HEK293 (cell line): ENCODE results near the gene ZNF334.

Experiments used
- CTCF ChIA-PET: fragments of 350-600 bp; formaldehyde crosslinking; extraction: SDS; loops from one replicate; lab custom pipeline; 2021; ENCODE audit warnings: antibody characterized with exemption; lab: Yijun Ruan, JAX
- POLR2A ChIA-PET: fragments of 300-600 bp; formaldehyde crosslinking; extraction: SDS; loops from one replicate; lab custom pipeline; 2020; ENCODE audit warnings: antibody characterized with exemption, inconsistent platforms; lab: Yijun Ruan, JAX
- H3K27ac ChIP-seq: fragments of 200-500 bp; sonication (Bioruptor generic); 2 replicates; pipeline ENCODE4 v1.5.1; 2014; ENCODE audit warnings: low read depth, low read length, control low read depth, inconsistent platforms; ENCODE audit errors: extremely low read depth
- H3K36me3 ChIP-seq, 2 experiments: fragments of 200-500 bp in 1 of 2; sonication (Bioruptor generic) in 1 of 2; 1 replicate in 1 of 2; 2 replicates in 1 of 2; pipeline ENCODE4 v1.5.1; 2014 to 2017; ENCODE audit warnings: inconsistent platforms in 2 of 2, low read length in 2 of 2; ENCODE audit not compliant: control insufficient read depth in 2 of 2, insufficient read depth in 1 of 2
- H3K4me1 ChIP-seq: fragments of 200-500 bp; sonication (Bioruptor generic); 2 replicates; pipeline ENCODE4 v1.5.1; 2014; ENCODE audit warnings: mild to moderate bottlenecking, low read length, inconsistent platforms; ENCODE audit not compliant: control insufficient read depth, insufficient read depth
- H3K4me3 ChIP-seq: 2 replicates; pipeline ENCODE4 v1.5.1; 2011; ENCODE audit warnings: low read depth, mild to moderate bottlenecking, control low read depth, low read length, moderate library complexity
- H3K9me3 ChIP-seq: fragments of 200-500 bp; sonication (Bioruptor generic); 2 replicates; pipeline ENCODE4 v1.5.1; 2014; ENCODE audit warnings: low read depth, low read length, inconsistent platforms; ENCODE audit not compliant: control insufficient read depth, insufficient read depth
- EGR2 ChIP-seq: fragments of 450-650 bp; formaldehyde crosslinking; IDR thresholded peaks from 2 replicates; pipeline ENCODE4 v1.5.1; 2016; ENCODE audit warnings: low read depth, missing biosample characterization, missing genetic modification characterization
- GLIS1 ChIP-seq: fragments of 450-650 bp; formaldehyde crosslinking; IDR thresholded peaks from 2 replicates; pipeline ENCODE4 v1.5.1; 2016; ENCODE audit warnings: missing biosample characterization, missing genetic modification characterization
- IKZF3 ChIP-seq: fragments of 450-650 bp; IDR thresholded peaks from 2 replicates; pipeline ENCODE4 v1.5.0; 2018; ENCODE audit warnings: missing biosample characterization, mild to moderate bottlenecking, missing genetic modification characterization, moderate library complexity
- KLF1 ChIP-seq: fragments of 450-650 bp; formaldehyde crosslinking; IDR thresholded peaks from 2 replicates; pipeline ENCODE4 v1.5.1; 2016; ENCODE audit warnings: missing biosample characterization, missing genetic modification characterization
- OVOL3 ChIP-seq: fragments of 450-650 bp; formaldehyde crosslinking; IDR thresholded peaks from 2 replicates; pipeline ENCODE4 v1.5.1; 2016; ENCODE audit warnings: missing biosample characterization, missing genetic modification characterization
- REPIN1 ChIP-seq: fragments of 450-650 bp; formaldehyde crosslinking; IDR thresholded peaks from 2 replicates; pipeline ENCODE4 v1.5.1; 2017; ENCODE audit warnings: missing biosample characterization, missing genetic modification characterization, low read depth
- SALL2 ChIP-seq: fragments of 450-650 bp; formaldehyde crosslinking; IDR thresholded peaks from 2 replicates; pipeline ENCODE4 v1.5.0; 2017; ENCODE audit warnings: missing biosample characterization, mild to moderate bottlenecking, missing genetic modification characterization, borderline replicate concordance
- ZBTB17 ChIP-seq: fragments of 450-650 bp; formaldehyde crosslinking; IDR thresholded peaks from 2 replicates; pipeline ENCODE4 v1.5.1; 2016; ENCODE audit warnings: missing biosample characterization, missing genetic modification characterization
- ZEB2 ChIP-seq: fragments of 450-650 bp; formaldehyde crosslinking; IDR thresholded peaks from 2 replicates; pipeline ENCODE4 v1.5.1; 2016; ENCODE audit warnings: missing biosample characterization, missing genetic modification characterization
- ZFP69B ChIP-seq: fragments of 450-650 bp; formaldehyde crosslinking; IDR thresholded peaks from 2 replicates; pipeline ENCODE4 v1.5.1; 2016; ENCODE audit warnings: missing biosample characterization, missing genetic modification characterization
- ZNF112 ChIP-seq: fragments of 450-650 bp; formaldehyde crosslinking; IDR thresholded peaks from 2 replicates; pipeline ENCODE4 v1.5.0; 2017; ENCODE audit warnings: missing biosample characterization, missing genetic modification characterization
- ZNF146 ChIP-seq: fragments of 450-650 bp; formaldehyde crosslinking; IDR thresholded peaks from 2 replicates; pipeline ENCODE4 v1.5.1; 2016; ENCODE audit warnings: missing biosample characterization, missing genetic modification characterization
- ZNF214 ChIP-seq: fragments of 450-650 bp; formaldehyde crosslinking; IDR thresholded peaks from 2 replicates; pipeline ENCODE4 v1.5.1; 2017; ENCODE audit warnings: missing biosample characterization, mild to moderate bottlenecking, missing genetic modification characterization, borderline replicate concordance
- ZNF274 ChIP-seq, 2 experiments: fragments of 200-500 bp in 1 of 2; fragments of 450-650 bp in 1 of 2; sonication (Bioruptor generic) in 1 of 2; formaldehyde crosslinking in 1 of 2; IDR thresholded peaks; 2 replicates each; pipeline versions ENCODE4 v1.5.1 to v1.6.1; 2014 to 2016; ENCODE audit warnings: borderline replicate concordance in 1 of 2, inconsistent platforms in 1 of 2, low read length in 1 of 2, missing biosample characterization in 1 of 2, missing genetic modification characterization in 1 of 2
- ZNF302 ChIP-seq: fragments of 450-650 bp; formaldehyde crosslinking; IDR thresholded peaks from 2 replicates; pipeline ENCODE4 v1.5.1; 2016; ENCODE audit warnings: missing biosample characterization, missing genetic modification characterization, low read depth
- ZNF544 ChIP-seq: fragments of 450-650 bp; formaldehyde crosslinking; IDR thresholded peaks from 2 replicates; pipeline ENCODE4 v1.5.0; 2017; ENCODE audit warnings: missing biosample characterization, missing genetic modification characterization
- ZNF664 ChIP-seq: fragments of 450-650 bp; formaldehyde crosslinking; IDR thresholded peaks from 2 replicates; pipeline ENCODE4 v1.5.1; 2016; ENCODE audit warnings: missing biosample characterization, missing genetic modification characterization
- ZSCAN30 ChIP-seq: fragments of 450-650 bp; IDR thresholded peaks from 2 replicates; pipeline ENCODE4 v1.5.1; 2018; ENCODE audit warnings: missing biosample characterization, mild to moderate bottlenecking, missing genetic modification characterization, moderate library complexity
- TF ChIP-seq, protein P1 (sequence below): fragments of 450-650 bp; formaldehyde crosslinking; IDR thresholded peaks from 2 replicates; pipeline ENCODE4 v1.5.1; 2017; ENCODE audit warnings: missing biosample characterization, missing genetic modification characterization
- TF ChIP-seq, protein P2 (sequence below): fragments of 450-650 bp; formaldehyde crosslinking; IDR thresholded peaks from 2 replicates; pipeline ENCODE4 v1.5.1; 2016; ENCODE audit warnings: missing biosample characterization, missing genetic modification characterization, borderline replicate concordance
- TF ChIP-seq, protein P3 (sequence below): fragments of 450-650 bp; formaldehyde crosslinking; IDR thresholded peaks from 2 replicates; pipeline ENCODE4 v1.5.1; 2017; ENCODE audit warnings: missing biosample characterization, missing genetic modification characterization

The ZNF334 gene

DNA sequence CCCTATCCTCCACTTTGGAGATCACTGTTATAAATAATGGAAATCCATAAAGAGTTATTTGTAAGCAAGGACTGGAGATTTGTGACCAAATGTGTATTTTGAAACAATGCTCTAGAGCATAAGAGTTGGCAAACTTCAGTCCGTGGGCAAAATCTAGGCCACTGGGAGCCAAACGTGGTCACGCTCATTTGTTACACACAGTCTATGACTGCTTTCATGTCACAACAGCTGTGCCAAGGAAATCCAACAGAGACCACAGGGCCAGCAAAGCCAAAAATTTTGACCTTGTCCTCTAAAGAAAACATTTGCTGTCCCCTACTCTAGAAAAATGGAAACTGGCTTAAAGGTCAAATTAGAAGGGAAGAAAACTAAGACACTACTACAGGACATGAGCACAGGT, 7.9 kb downstream of the ZNF334 start:
- POLR2A ChIA-PET = no interaction called here
- CTCF ChIA-PET = no interaction called here
- Histone ChIP-seq H3K27ac (no peak overlapping the region), H3K4me1 (no peaks in the 10 kb centered on the region), H3K36me3 (peaks cover 0 to 20% of the 10 kb centered on the region in 2 experiments; a peak in 2 of 3 replicates), H3K9me3 (no peaks in the 10 kb centered on the region), H3K4me3 (no peak overlapping the region)
- TF ChIP-seq ZFP69B (tag by site-specific recombination) = no peak
- TF ChIP-seq ZNF112 (tag by site-specific recombination) = no peak
- no peak for TF ChIP-seq ZNF214 (tag by site-specific recombination)
- TF ChIP-seq REPIN1 (tag by site-specific recombination) = no peak
- no peak for TF ChIP-seq OVOL3 (tag by site-specific recombination)
- no peak for TF ChIP-seq ZNF274 (IDR thresholded peaks at IDR 0.05; ENCODE audit: low read length)
- no peak for TF ChIP-seq ZNF274 (tag by site-specific recombination; IDR thresholded peaks at IDR 0.05; ENCODE audit: borderline replicate concordance)
- TF ChIP-seq, protein P1, sequence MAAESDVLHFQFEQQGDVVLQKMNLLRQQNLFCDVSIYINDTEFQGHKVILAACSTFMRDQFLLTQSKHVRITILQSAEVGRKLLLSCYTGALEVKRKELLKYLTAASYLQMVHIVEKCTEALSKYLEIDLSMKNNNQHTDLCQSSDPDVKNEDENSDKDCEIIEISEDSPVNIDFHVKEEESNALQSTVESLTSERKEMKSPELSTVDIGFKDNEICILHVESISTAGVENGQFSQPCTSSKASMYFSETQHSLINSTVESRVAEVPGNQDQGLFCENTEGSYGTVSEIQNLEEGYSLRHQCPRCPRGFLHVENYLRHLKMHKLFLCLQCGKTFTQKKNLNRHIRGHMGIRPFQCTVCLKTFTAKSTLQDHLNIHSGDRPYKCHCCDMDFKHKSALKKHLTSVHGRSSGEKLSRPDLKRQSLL = no peak
- TF ChIP-seq, protein P2, sequence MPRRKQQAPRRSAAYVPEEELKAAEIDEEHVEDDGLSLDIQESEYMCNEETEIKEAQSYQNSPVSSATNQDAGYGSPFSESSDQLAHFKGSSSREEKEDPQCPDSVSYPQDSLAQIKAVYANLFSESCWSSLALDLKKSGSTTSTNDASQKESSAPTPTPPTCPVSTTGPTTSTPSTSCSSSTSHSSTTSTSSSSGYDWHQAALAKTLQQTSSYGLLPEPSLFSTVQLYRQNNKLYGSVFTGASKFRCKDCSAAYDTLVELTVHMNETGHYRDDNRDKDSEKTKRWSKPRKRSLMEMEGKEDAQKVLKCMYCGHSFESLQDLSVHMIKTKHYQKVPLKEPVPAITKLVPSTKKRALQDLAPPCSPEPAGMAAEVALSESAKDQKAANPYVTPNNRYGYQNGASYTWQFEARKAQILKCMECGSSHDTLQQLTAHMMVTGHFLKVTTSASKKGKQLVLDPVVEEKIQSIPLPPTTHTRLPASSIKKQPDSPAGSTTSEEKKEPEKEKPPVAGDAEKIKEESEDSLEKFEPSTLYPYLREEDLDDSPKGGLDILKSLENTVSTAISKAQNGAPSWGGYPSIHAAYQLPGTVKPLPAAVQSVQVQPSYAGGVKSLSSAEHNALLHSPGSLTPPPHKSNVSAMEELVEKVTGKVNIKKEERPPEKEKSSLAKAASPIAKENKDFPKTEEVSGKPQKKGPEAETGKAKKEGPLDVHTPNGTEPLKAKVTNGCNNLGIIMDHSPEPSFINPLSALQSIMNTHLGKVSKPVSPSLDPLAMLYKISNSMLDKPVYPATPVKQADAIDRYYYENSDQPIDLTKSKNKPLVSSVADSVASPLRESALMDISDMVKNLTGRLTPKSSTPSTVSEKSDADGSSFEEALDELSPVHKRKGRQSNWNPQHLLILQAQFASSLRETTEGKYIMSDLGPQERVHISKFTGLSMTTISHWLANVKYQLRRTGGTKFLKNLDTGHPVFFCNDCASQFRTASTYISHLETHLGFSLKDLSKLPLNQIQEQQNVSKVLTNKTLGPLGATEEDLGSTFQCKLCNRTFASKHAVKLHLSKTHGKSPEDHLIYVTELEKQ = no peak
- TF ChIP-seq ZEB2 (tag by site-specific recombination) = no peak
- no peak for TF ChIP-seq IKZF3 (tag by site-specific recombination)
- no peak for TF ChIP-seq ZNF664 (tag by site-specific recombination)
- TF ChIP-seq, protein P3, sequence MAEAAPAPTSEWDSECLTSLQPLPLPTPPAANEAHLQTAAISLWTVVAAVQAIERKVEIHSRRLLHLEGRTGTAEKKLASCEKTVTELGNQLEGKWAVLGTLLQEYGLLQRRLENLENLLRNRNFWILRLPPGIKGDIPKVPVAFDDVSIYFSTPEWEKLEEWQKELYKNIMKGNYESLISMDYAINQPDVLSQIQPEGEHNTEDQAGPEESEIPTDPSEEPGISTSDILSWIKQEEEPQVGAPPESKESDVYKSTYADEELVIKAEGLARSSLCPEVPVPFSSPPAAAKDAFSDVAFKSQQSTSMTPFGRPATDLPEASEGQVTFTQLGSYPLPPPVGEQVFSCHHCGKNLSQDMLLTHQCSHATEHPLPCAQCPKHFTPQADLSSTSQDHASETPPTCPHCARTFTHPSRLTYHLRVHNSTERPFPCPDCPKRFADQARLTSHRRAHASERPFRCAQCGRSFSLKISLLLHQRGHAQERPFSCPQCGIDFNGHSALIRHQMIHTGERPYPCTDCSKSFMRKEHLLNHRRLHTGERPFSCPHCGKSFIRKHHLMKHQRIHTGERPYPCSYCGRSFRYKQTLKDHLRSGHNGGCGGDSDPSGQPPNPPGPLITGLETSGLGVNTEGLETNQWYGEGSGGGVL (tag by site-specific recombination) = no peak
- TF ChIP-seq EGR2 = no peak
- no peak for TF ChIP-seq ZBTB17
- TF ChIP-seq ZNF302 (tag by site-specific recombination) = no peak
- no peak for TF ChIP-seq ZNF146 (tag by site-specific recombination)
- no peak for TF ChIP-seq ZNF544 (tag by site-specific recombination)
- TF ChIP-seq GLIS1 (tag by site-specific recombination) = no peak
- no peak for TF ChIP-seq SALL2 (tag by site-specific recombination)
- no peak for TF ChIP-seq KLF1 (tag by site-specific recombination)

DNA sequence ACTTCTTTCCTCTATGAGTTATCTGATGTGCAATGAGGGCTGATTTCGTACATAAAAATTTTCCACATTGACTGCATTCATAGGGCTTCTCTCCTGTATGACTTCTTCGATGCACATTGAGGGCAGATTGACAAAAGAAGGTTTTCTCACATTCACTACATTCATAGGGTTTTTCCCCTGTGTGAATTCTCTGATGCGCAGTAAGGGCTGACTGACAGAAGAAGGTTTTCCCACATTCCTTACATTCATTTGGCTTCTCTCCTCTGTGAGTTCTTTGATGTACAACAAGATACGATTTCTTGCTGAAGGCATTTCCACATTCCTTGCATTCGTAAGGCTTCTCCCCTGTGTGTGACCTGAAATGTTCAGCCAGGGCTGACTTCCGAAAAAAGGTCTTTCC, 11.4 kb downstream of the ZNF334 start:
- POLR2A ChIA-PET = no interaction called here
- TF ChIP-seq ZNF274 (IDR thresholded peaks at IDR 0.05; ENCODE audit: low read length) = no peak
- peak; percentile 76; the same call in 1 of the 2 replicates for TF ChIP-seq ZNF274 (tag by site-specific recombination; IDR thresholded peaks at IDR 0.05; ENCODE audit: borderline replicate concordance)
- TF ChIP-seq ZSCAN30 (tag by site-specific recombination) = no peak
- Histone ChIP-seq H3K9me3 (no peaks in the 10 kb centered on the region), H3K4me3 (no peak overlapping the region), H3K27ac (no peak overlapping the region), H3K4me1 (no peaks in the 10 kb centered on the region), H3K36me3 (peaks cover 0 to 20% of the 10 kb centered on the region in 2 experiments; a peak in 2 of 3 replicates)
- CTCF ChIA-PET = no interaction called here
